OCI-M2 (cell line): ENCODE results near the gene UQCR10.

Experiments used
- DNase-seq: peaks from one replicate; lab custom pipeline; 2025; ENCODE audit not compliant: unreplicated experiment; lab: John Stamatoyannopoulos, UW

Gene UQCR10

DNA sequence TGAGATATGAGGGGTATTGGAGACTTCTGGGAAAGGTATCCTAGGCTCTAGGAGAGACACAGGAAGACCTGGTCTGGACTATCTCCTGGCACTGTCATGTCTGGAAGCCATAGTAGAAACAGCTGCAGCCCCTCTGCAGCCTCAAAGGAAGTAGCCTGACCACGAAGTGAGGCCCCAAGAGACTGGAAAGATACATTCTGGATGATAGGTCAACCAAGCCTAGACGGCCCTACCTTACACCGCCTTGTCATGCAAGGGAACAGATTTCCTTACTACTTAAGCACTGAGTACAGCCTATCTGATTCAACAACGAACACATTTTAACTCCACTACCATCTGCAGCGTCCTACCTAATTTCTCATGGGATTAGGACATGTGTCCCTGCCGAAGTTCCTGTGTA, 31.1 kb downstream of the UQCR10 start:
- no peak for DNase-seq

DNA sequence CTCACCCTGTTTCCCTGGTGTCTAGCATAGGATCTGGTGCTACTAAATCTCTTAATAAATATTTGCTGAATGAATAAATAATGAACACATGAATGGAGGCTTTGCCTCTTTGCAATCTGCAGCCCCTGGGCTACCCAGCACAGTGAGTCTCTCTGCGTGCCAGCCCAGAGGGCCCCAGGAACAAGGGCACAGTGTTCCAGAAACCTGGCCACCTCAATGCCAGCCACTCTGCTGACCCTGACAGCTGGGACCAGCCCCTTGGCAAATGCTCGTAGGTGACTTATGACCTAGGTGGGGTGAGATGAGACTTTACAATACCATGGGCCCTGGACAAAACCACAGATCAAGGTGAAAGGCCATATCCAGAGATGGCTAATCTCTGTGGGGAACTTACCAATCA, 31.6 kb downstream of the UQCR10 start:
- DNase-seq = no peak

DNA sequence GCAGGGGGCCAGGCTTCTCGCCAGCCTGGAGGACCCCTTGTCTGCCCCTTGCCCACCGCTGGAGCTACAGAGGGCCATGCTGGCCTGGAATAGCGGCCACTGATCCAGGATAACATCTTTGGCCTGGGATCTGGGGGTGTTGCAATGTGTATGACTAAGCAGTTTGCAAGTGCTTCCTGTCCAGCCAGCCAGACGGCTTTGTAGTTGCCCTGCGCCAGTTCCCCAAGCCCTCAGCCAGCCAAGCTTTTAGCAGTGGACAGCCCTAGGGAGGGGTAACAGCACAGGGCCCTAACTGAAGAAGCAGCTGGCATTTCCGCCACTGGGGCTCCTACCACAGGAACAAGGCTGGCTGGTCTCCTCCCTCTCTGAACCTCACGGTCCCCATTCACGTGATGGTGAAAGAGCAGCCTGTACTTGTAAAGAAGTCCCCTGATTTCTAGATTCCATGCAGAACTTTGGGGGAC, 32.1 kb downstream of the UQCR10 start:
- DNase-seq = no peak

DNA sequence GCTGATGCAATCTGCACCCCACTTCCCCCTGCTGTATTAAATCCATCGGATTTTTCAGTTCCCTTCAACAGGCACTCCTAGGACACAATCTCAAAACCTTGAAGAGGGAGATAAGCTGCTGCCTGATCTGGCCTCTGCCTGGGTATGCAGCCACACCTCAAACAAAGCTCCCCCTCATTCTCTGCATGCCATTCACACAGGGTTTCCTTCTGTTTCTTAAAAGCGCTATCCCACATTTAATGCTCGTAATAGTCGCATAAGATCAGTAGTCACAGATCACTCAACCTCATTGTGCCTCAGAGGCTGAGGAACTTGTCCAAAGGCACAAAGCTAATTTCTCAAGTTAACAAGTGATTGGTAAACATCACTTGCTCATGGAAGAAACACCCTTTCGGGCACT, 34.0 kb downstream of the UQCR10 start:
- no peak for DNase-seq

DNA sequence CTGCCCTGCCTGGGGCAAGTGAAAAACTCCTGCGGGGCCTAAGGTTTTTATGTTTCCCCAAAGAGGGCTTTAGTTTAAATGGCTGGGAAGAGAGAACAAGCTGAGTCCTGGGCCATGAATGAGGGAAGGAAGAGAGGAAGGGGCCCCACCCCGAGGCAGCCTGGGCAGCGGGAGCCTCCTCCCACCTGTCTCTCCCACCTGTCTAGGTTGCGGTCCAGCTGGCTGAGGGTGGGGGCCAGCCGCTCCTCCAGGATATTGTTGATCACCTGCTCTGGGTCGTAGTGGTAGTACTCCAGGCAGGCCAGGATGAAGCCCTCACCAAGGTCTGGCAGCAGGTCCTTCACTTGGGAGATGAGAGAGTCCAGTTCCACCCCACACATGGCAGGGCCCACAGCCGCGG, 34.6 kb downstream of the UQCR10 start:
- no peak for DNase-seq

DNA sequence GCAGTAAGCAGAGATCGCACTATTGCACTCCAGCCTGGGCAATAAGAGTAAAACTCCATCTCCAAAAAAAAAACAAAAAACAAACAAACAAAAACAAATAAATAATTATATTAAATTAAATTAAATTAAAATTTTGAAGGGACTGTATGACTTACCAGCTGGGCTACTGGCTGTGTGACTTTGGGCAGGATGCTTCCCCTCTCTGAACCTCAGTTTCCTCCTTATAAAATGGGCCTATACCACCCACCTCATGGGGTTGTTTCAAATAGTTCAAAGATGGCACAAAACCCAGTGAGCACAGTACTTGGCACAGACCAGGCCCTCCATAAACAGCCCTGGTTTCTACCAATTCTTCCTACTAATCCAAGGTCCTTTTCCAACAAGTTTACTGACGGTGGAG, 36.0 kb downstream of the UQCR10 start:
- no peak for DNase-seq

DNA sequence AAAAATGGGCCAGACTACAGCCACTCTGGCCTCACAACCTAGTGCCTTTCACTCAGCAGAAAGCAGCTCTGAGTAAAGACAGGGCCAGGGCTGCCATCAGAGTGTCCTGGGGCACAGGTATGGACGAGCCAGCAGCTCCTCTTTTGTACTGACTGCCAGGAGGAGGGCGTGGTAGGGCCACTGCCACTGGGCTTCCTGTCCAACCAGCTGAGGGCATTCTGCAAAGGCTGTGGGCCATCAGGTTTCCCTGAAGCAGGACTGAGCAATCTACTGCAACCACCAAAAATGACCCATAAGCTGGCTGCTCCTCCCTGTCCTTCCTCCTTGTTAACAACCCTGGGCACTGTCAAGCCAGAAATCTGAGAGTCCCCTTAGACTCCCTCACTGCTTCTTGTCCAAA, 37.8 kb downstream of the UQCR10 start:
- DNase-seq = no peak

DNA sequence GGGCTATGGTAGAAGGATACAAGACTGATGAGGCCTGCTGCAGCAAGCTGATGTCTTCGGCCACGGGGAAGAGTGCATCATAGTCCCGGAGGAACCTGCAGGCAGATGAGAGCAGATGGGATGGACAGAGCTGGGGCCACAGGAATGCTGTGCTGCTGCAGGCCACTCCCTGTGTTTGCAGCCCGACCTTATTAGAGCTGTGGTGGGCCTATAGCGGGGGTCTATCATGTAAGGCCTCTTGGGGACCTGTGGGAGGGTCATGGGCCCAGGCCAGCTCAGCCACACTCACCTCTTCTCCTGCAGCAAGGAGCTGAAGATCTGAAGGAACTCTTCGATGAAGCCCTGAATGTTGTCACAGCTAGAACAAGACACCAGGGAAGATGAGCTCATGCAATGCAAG, 39.0 kb downstream of the UQCR10 start:
- DNase-seq = no peak

DNA sequence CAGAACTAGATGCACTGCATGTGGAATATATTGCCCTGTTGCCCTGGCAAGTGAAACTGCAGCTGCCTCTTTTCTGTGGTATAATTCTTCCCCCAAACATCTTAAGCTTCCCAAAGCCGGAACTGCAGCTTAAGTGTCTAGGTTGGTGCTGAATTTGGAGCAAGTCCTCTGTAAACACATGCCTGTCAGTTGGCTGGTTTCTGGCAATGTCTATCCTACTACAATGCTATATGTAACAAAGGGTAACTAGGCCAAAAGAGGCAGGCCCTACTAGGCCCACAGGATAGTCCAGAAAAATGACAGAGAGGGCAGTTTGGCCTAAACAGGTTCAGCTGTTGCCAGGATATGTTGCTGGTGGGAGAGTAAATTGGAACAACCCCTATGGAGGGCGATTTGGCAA, 43.0 kb downstream of the UQCR10 start:
- no peak for DNase-seq

DNA sequence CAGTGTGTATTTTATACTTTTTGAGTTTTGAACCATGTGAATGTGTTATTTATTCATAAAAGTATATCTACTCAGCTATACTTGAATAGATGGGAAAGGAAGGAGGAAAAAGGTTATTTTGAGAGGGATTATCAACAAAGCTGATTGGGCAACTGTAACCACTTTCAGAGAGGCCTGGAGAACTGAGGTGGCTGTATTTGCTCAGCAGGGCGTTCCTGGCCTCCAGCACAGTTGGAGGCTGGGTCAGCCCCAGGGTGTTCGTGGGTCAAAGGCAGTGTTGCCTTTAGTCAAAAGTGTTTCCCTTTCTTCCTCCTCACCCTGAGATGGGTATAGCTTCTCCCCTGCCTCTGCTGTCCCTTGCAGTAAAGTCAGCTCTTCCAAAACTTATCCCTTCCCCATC, 44.2 kb downstream of the UQCR10 start:
- no peak for DNase-seq

DNA sequence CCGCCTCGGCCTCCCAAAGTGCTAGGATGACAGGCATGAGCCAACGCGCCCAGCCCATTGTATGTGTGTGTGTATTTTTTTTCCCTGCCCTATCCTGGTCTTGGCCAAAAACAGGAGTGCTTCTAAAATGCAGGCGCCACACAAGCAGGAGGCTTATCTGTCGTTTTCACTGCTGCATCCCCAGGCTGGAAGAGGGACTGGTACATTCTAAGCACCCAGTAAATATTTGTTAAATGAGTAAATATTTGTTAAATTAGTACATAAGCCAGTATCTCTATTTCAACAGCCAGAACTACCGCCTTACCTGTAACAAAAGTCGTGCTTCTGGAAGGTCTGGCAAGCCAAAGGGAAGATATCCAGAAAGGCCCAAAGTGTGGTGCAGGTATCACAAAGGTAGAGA, 46.0 kb downstream of the UQCR10 start:
- DNase-seq = no peak

DNA sequence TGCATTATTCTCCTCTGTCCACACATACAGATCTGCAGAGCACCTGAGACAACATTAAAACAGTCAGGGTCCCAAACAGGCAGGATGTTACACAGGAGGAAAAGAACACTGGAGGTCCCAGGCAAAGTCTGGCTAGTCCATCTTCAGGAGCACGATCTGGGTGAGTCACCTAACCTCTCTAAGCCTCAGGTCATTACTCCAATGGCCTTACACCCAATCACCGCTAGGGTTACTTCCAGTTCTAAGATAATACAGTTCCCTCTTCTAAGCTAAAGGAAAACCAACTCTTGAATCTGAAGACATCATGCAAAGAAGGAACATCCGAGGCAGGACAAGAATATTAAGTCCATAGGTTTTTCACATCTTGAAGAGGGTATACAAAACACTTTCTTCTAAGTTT, 46.4 kb downstream of the UQCR10 start:
- DNase-seq = no peak

DNA sequence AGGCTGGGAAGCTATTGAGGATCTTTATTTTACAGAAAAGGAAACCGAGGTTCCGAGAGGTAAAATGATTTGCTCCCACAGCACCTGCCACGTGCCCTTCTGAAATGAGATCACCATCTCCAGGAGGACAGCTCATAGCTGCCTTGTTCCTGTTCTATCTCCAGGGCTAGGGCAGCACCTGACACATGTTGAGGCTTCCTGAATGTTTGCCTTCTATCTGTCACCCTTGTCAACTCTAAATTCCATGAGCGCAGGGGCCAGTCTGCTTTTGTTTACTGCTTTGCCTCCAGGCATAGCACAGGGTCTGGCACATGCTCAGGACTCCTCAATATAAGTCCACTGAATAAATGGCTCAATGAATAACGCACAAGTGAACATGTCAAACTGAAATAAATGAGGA, 46.8 kb downstream of the UQCR10 start:
- DNase-seq = no peak

DNA sequence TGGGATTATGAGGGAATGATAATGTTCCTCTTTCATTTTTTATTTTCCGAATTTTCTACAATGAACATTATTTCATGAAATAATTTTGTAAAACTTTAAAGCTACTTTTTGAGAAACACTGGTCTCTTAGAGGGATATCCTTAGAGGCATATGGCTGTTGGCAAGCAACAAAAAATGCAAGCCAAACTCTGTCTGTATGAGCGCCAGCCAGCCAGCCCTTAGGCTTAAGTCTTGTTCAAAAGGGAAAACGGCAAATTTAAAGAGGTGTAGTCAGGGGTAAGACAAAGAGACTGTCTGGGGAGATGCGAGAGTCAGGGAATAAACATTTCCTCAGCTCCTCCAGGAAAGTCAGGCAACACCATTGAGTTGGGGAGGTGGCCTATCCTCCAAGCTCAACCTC, 48.4 kb downstream of the UQCR10 start:
- no peak for DNase-seq

DNA sequence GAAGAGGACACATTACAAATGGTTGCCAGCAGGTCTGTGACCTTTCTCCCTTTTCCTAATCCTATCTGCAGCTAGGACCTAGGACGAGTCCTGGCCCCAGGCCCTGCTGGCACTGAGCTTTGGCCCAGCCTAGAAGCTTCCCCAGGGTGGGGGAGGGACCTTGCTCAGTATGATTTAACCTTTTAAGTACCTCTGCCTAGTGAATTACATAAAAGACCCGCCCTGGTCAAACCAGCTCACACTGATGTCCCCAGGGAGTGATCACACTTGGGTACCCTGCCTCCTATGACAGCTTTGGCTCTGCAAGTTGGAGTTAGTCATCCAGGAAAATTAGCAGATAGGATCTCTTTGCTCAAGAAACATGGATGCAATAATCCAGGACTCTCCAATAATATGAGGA, 49.0 kb downstream of the UQCR10 start:
- no peak for DNase-seq

DNA sequence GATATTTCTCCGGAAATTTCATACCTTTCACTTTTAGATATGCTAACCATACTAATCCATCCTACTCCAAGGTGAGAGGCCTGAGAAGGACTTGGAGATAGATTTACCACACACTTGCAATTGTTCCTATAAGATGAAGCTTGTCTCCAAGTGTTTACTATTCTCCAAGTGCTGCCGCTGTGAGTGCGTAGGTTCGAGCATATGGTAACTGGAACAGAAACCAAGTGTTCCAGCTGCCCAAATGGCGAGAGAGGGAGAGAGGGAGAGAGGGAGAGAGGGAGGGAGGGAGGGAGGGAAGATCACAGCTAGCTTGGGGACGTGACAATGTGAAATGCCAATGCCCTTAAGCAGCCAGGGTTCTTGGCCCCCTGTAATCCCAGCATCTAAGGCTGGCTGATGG, 49.4 kb downstream of the UQCR10 start:
- no peak for DNase-seq

DNA sequence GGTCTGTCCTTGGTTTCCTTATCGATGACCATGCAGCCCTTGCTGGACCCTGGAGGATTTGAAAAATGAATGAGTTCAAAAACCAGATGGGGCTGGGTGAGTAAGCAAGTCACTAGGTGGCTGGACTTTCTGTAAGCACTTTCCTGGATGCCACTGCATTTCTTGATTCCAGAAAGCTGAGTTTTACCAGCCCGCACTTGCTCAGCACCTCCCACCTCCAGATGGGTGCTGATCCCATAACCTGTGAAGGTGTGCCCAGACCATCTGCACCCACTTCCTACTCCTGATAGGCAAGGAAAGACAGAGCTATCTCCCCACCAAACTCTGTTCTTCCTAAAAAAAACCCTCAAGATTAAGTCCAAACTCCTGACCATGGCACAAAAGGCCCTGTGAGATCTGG, 49.8 kb downstream of the UQCR10 start:
- no peak for DNase-seq

DNA sequence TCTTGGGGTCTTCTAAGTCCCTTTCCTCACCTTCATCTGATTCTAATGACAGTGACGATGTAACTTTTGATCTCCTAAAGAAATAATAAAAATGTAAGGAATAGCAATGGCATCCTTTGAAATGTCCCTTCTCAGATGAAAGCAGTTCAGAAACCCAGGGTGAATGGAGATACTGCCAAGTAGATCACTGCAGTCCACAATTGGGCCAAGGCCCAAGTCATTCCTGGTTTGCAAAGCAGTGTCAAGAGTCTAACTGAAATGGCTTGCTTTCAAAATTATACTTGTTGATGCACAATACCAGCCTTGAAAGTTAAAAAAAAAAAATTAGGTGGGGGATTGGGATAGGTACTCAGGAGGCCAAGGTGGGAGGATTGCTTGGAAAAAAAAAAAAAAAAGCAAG, 50.6 kb downstream of the UQCR10 start:
- no peak for DNase-seq

DNA sequence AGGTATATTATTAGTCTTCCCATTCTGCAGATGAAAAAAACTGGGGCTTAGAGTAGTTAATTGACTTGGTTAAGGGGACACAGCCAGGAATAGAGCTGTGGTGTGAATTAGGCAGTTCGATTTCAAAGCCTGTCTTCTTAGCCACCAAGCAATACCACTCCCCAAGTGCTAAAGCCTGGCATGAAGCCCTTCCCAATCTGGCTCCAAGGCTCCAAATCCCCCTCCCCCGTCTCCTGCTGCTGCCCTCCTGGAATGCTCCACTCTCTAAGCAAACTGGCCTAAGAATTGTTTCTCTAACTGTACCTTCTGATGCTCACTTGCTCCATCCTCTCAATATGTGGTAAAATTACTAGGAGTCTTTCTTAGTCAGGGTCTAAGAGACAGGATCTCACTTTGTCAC, 52.3 kb downstream of the UQCR10 start:
- DNase-seq = no peak
